ENCODE data around the gene KLK5.
A peak's percentile ranks its signal among the peaks of the same experiment; 100 is the strongest.

The KLK5 gene

DNA sequence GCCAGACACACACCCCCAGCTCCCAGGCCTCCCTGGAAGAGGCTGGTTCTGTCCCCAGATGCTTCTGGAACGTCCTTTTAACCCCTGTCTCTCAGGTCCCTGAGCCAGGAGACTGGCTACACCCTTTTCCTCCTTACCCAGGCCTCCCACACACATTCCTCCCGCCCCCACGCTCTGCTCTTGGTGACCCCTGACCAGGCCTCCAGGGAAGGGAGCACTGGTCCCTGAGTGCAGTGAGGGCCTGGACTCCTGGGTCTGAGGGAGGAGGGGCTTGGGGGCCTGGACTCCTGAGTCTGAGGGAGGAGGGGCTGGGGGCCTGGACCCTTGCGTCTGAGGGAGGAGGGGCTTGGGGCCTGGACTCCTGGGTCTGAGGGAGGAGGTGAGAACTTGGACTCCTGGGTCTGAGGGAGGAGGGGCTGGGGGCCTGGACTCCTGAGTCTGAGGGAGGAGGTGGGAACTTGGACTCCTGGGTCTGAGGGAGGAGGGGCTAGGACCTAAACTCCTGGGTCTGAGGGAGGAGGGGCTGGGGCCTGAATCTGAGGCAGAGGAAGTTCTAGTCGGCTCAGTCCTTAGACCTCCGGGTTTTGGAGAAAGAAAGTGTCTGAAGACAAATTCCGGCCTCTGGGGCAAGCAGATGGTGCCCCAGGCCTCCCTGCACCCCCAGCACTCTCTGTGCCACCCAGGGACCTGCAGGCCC is 16.0 kb upstream of the KLK5 start:
- DNase-seq = peak in 2 of 51 donors; percentile 18 to 44

DNA sequence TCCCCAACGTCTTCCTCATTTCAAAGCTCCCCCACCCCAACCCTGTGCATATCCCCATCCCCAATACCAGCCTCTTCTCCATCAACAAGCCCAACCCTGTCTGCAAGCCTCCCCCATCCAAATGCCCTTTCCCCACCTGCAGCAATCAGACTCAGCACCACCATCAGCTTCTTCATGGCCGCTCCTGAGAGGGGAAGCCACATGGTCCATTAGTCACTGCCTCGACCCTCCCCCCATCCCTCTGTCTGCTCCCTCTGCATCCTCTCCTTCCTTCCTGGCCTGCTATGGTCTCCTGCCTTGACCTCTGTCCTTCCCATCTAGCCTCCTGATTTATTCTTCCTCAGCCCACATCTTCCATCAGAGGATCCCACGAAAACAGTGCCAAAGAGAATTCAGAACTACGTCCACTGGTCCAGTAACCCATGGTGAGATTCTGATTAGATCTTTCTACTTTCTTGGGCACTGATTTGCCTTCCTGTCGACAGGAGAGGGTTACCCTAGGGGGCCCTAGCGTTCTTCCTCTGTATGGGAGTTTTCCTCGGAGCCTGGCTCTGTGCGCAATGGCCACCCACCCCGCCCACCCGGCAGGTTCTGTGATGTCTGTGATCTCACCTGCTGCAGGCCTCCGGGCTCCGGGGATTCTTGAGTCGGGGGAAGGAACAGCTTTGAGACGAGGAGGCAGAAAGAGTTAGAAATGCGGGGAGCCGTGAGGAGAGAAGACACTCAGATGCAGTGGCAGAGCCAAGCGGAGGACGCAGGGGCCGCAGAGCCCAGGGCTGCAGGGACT is 15.3 kb upstream of the KLK5 start:
- peak in 7 of 51 donors; percentile 5 to 50 (median 30) for DNase-seq

DNA sequence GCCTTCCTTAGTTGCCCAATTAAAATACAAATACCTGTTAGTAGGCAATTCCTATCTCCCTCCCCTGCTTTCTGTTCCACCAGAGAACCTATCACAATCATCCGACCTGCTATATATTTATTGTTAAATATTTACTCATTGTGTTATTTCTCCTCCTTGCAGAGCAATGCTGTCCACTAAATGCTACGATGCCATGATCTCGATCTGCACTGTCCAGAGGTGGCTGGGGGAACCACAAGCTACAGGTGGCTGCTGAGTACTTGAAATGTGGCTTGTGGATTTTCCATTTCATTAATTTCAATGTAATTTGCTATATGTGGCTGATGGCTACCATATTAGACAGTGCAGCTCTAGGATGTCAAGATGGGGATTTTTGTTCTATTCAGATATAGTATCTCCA is 11.4 kb upstream of the KLK5 start:
- DNase-seq = no peak

DNA sequence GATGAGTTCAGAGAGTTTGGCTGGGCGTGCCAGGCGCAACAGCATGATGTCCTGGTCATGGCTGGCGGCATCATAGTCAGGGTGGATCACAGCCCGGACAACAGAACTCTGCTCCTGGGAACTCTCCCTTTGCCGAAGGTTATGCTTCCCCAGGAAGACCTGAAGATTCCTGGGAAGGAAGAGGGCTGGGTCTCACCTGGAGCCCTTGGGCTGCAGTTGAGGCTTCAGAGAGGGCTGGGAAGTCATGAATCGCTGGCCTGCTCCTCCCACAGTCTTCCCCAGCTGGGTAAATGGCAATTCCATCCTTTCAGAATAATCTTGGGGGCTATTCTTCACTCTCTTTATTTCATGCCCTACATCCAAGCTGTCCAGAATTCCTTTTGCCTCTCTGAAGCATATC is 10.5 kb upstream of the KLK5 start:
- DNase-seq = no peak

DNA sequence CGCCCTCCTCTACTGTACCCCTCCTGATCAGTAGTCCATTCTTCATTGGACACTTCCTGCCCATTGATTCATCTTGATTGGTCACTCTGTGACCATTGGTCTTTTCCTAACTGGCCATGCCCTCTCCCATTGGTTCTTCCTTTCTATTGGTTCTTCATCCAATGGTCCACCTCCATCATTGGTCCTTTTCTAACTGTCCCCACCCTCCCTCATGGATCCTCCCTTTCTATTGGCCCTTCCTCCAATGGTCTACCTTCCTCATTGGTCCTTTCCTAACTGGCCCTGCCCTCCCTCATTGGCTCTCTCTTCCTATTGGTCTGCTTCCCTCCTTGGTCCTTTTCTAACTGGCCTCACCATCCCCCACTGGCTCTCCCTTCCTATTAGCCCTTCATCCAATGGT is 9.4 kb upstream of the KLK5 start:
- no peak for DNase-seq

DNA sequence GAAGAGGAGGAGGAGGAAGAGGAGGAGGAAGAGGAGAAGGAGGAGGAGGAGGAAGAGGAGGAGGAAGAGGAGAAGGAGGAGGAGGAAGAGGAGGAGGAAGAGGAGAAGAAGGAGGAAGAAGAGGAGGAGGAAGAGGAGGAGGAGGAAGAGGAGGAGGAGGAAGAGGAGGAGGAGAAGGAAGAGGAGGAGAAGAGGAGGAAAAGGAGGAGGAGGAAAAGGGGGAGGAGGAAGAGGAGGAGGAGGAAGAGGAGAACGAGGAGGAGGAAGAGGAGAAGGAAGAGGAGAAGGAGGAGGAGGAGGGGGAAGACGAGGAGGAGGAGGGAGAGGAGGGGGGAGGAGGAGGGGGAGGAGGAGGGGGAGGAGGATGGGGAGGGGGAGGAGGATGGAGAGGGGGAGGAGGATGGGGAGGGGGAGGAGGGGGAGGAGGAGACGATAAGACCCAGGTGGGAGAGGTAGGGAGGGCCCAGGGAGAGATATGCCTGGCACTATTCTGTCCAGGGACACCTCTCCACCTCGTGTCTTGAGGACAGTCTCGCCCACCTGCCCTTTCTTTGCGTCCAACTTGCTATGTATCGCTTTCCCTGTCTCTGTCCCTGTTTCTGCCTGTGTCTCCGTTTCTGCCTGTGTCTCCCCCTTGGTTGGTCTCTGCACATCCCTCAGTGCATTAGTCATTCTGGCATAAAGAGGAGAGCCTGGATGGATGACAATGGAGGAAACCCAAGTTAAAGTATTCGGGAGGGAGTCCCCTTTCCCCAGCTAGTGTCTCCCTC is 7.1 kb upstream of the KLK5 start:
- no peak for DNase-seq

DNA sequence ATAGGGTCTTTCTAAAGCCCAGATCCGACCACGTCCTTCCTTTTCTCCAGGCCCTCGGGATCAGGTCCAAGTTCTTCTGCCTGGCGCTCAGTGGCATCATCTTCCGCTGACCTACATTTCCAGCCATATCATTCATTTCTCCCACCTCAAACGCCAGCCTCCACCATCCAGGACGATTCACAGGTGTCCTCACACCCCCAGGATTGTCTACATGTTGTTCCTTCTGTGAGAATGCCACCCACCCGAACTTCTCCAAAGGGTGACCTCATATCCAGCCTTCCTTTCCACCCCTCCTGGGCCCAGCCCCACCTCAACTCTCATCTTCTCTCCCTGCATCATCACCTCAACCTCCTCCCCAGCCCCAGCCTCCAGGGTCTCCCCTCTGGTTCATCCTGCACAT is 4.7 kb upstream of the KLK5 start:
- no peak for DNase-seq

DNA sequence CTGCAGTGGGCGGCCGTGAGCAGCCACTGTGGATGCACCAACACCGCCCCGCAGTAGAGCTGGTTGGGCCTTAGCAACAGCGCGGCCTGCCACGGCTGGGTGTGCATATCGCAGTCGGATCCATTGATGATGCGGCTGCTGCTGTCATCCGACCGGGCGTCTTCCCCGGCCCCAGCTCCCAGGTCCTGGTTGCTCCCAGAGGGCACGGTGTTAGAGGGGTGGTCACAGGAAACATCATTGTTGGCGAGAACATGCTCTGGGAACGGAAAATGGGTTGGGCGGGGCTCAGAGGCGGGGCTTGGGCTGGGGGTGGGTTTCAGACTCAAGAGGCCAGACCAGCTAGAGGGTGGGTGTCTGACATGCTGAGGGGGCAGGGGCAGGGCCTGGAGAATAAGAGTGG is 3.0 kb downstream of the KLK5 start:
- no peak for DNase-seq

DNA sequence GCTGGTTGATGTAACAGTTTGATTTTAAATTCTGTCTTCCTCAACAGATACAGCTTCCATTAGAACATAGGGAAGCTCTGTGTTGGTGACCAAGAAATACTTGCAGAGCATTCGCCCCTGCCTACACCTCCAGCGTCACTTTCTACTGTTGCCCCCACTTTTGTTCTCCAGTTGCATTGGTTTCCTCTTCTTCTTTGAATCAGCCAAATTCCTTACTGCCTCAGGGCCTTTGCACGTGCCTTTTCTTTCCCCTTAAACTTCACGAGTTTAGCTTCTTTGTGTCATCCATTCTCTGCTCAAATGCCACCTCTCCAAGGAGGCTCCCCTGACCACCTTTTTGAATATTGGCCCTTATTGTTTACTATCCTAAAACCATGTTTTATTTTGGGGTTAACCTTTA is 5.7 kb downstream of the KLK5 start:
- no peak for DNase-seq

DNA sequence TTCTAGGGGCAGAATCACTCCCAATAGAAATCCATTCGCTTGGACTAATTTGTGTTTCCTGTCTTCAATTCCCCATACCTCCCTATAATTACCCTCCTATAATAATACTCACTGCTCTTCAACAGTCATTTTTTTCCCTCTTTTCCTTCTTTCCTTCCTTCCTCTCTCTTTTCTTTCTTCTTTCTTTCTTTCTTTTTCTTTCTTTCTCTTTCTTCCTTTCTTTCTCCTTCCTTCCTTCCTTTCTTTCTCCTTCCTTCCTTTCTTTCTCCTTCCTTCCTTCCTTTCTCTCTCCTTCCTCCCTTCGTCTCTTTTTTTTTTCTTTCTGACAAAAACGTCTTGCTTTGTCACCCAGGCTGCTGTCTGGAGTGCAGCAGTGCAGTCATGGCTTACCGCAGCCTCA is 8.0 kb downstream of the KLK5 start:
- no peak for DNase-seq

DNA sequence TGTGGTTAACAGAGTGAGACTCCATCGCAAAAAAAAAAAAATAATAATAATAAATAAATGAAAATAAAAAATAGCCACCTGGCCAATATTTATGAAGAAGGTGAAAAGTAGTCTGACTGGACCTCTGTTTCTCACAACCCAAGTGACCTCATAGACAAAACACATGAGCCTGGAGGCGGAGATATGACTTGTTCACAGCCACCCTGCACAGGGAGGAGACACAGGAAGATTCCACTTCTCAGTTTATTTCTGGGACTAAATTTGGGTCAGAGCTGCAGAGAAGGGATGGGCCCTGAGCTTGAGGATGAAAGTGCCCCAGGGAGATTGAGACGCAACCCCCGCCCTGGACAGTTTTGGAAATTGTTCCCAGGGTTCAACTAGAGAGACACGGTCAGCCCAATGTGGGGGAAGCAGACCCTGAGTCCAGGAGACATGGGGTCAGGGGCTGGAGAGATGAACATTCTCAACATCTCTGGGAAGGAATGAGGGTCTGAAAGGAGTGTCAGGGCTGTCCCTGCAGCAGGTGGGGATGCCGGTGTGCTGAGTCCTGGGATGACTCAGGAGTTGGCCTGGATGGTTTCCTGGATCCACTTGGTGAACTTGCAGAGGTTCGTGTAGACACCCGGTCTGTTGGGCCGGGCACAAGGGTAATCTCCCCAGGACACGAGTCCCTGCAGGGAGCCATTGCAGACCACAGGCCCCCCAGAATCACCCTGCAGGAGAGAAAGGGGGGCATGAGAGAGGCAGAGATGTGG is 9.6 kb downstream of the KLK5 start:
- no peak for DNase-seq

DNA sequence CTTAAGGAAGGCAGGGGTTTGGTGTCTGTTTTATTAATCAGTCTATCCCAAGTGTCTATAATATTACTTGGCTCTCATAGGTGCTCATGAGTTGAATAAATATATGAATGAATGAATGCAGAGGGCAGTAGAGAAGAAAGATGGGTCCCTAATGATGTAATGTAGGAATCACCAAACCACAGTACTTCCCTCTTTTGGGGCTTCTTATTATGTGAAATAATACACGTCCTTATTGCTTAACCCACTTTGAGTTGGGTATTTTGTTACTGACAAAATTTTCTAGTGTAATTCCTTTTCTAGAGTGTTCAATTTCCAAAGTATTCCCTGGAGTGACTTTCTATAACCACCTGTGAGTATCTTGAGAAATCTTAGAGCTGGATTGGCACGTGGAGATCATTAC is 13.2 kb downstream of the KLK5 start:
- no peak for DNase-seq

DNA sequence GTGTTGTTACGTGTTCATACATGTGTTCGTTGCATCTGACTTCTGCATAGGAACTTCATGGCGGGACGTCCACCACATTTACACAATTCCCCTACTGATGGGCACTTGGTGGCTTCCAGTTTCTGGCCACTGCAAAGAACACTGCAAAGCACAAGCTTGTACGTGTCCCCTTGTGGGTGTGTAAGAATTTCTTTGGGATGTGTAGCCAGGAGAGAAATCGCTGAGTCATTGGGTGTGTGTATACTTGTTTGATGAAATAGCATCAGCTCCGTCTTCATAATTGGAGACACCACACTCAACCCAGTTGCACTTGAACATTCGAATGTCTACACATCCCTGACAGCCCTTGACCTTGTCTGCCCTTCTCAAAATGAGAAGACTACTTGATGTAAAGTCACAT is 19.2 kb downstream of the KLK5 start:
- DNase-seq = no peak

DNA sequence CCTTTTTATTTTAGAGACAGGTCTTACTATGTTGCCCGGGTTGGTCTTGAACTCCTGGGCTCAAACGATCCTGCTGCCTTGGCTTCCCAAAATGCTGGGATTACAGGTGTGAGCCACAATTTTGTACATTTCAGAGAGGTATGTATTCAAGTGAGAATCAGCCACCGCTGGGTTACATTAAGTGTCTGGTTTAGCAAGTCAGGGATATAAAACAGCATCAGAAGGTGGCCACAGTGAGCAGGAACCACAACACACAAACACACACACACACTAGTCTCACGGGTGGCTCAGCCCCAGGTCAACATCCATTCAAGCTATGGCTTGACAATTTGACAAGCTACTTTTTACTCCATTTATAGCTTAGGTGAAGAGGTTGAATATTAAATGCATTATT is 20.2 kb downstream of the KLK5 start:
- no peak for DNase-seq

DNA sequence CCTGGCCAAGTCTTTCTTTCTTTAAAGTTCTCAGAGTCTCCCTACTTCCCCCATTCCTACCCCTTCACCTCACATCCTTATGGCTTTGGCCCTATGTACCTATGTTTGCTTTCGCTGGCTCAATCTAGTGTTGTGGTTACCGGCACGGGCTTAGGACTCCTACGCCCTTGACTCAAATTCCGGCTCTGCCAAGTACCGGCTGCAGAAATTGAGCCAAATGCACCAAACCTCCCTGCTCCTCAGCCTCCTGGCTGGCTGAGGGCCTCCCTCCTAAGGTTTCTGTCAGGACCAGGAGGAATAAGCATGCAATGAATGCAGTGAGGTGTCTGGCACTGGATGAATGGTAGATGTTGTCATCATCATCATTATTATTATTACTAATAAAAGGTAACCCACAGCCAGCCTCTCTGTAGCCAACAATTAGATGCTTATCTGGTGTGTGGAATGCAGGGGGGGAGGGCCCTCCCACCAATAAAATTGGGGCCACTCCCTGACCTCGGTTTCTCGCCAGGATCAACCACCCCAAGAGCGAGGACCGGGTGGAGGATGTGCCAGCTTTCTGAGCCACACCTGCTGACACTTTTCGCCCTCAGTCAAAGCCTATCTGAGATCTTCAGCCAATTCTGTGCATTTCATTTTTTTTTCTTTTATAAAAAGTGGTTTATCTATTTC is 20.7 kb downstream of the KLK5 start:
- DNase-seq = no peak

DNA sequence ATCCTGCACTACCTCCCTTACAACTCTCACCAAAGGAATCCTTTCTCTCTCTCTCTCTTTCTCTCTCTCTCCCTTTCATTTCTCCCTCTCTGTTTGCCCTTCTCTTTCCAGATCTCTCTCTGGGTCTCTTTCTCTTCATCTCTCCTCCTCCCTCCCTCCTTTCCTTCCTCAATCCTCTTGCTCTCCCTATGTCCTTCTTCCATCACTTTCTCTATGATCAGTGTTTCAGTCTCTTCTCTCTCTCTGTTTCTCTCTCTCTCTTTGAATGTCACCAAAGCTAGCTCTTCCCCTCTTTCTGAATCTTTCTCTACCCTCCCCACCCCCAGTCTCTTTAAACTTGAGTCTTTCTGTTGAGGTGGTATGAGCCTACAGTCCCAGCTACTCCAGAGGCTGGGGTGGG is 21.8 kb downstream of the KLK5 start:
- no peak for DNase-seq

DNA sequence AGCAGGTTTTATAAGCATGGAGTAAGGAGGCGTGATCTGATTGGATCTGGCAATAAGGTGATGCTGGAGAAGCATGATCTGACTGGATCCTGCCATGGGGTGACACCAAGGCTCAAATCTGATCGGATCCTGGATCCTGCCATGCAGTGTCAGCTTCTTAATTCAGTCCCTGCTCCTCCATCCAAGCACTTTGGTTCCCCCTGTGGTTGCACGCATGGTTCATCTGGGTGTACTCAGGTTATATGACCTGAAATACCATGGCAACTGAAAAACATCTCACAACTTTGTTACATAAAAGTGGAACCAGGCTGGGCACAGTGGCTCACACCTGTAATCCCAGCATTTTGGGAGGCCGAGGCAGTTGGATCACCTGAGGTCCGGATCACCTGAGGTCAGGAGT is 24.0 kb downstream of the KLK5 start:
- no peak for DNase-seq

DNA sequence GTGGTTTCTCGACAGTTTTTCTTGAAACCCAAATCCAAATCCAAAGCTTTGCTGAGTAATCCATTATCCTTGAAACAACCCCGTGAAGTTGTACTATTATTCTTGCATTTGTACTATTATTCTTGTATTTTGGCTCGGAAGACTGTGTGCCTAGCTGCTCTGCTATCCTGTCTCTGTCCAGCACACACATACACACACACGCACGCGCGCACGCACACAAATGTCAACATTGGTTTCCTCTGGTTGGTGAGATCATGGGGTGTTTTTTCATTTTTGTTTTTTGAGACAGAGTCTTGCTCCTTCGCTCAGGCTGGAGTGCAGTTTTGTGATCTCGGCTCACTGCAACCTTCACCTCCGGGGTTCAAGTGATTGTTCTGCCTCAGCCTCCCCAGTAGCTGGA is 26.7 kb downstream of the KLK5 start:
- DNase-seq = no peak

DNA sequence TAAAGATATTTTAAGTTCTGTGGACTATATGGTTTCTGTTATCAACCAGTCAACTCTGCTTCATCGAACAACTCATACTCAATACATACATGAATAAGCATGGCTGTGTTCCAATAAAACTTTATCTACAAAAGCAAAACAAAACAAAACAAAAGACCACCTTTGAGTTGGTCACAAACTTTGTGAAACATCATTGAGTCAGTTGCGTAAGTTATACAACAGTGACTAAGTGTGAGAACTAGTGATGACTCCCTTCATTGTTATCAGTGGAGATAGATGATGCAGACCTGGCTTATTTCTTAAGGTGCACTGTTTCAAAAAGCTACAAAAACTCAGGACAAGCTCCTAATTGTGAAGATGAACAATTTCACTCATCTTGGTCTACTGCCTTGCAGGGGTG is 27.1 kb downstream of the KLK5 start:
- DNase-seq = no peak

DNA sequence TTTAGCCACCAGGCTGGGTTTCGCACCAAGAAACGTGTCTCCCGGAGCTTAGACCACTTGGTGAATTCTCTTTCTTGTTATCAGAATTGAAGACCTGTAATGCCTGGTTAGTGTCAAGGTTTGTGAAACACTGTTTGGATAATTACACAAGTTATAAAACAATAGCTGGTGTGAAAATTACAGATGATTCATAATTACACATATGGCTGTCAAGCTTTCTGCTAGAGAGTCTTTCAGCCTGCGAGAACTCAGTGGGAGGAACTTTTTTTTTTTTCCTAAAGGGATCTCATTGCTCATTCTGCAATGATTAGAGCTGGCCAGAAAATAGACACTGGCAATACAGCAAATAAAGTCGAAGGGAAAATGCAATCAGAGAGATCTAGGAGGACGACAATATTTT is 28.3 kb downstream of the KLK5 start:
- DNase-seq = no peak

DNA sequence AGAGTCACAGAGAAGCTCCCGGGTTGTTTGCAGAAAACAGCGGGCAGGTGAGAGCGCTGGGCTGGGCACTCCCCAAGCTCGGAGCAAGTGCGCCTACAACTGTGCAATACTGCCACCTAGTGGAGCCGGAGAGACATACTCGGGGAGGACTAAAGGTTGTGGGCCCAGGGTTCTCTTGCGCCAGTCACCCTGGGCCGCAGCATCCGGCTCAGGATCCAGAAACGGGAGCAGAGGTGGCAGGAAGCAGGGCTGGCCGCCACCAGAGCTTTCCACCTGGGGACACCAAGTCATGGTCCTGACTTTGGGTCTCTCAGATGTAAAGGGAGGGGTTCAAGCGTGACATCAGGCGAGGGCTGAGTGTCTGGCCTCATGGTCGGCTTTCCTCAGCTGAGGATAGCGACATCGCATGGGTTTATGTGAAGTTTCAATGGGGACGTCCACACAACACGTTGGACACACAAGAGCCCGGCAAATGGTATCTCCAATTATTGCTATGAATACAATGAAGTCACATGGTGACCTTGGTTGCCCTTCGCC is 30.5 kb downstream of the KLK5 start:
- DNase-seq = peak in 45 of 51 donors; percentile 3 to 81 (median 41)

All from hypothalamus (tissue), 51 donors.